Activated T-cell treated with anti-CD3 and anti-CD28 coated beads for 48 hours (primary cell): ENCODE data around the gene TRIP13.
"Not testable (repeated sequence)": the region's sequence is repeated elsewhere in the genome, so short reads cannot be mapped to it uniquely, and the experiment has no call there.

Experiments
- DNase-seq: peaks from one replicate; pipeline ENCODE4 v3.0.0-alpha.2; 2020; ENCODE audit warnings: low read depth

Gene TRIP13

DNA sequence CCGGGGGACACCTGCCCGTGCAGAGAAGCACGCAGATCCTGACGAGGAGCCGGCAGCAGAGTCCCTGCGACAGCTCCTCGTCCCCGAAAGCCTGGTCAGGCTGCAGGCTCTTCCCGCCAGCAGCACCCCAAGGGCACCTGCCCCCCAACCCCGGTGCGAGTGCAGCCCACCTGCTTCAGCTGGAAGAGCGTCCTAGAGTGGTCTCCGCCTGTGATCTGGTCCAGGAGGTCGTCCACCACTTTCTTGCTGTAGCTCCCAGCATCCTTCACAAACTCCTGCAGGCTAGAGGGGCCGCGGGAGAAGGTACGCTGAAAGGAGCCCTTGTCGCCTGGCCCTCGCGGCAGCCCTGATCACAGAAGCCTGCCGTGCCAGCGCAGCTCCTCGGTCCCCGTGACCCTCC, 16.8 kb upstream of the TRIP13 start:
- DNase-seq, result no peak

GRCh38 chr5:876398-877365, 16.0 kb upstream of the TRIP13 start:
- DNase-seq, result no peak

DNA sequence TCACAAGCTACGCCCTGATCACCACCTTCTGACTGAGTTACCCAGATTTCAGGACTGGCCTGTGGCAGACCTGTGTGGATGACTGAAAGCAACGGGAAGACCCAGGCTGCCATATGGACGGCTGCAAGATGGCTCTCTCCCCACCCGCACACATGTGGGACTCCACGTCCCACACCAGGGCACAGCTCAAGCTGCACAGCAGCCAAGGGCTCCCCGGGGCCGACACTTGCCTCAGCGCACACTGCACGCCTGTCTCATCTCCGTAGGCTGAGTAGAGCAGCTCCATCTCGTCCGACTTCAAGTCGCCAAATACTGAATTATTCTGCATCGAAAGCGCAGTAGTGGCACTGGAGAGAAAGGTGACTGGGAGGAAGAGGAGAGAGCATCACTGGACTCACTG, 14.6 kb upstream of the TRIP13 start:
- no peak for DNase-seq

GRCh38 chr5:878677-879076, 14.0 kb upstream of the TRIP13 start:
- not testable (repeated sequence) for DNase-seq

DNA sequence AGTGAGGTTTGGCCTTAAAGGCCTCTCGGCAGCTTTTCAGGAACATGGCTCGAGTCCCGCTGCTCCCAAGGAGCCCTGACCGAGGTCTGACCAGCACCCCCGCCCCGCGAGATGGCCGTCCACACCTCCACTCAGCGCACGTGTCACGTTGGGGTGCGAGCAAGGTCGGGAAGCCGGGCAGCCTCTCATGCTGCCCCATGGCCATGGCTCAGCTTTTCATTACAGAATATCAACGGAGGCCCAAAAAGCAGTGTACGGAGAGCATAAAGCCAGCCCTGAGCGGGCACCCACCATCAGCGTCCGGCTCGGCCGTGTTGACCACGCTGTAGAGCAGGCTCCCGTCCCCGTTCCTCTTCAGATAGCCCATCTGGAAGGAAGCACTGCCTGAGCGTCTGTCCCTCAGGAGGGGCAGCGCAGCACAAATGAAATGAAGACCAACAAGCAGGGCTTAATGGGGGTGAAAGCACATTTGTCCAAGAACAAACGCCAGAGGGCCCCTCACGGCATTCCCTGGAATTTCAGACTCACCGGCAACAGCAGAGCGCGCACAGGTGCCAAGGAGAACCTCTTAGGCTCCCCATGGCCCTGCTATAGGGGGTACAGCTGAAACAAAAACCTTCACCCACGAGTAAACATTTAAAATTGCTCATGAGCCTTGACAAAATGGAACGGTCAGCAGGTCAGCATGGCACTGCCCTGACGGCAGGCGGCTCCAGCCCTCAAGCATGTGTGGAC, 11.7 kb upstream of the TRIP13 start:
- DNase-seq, result no peak

DNA sequence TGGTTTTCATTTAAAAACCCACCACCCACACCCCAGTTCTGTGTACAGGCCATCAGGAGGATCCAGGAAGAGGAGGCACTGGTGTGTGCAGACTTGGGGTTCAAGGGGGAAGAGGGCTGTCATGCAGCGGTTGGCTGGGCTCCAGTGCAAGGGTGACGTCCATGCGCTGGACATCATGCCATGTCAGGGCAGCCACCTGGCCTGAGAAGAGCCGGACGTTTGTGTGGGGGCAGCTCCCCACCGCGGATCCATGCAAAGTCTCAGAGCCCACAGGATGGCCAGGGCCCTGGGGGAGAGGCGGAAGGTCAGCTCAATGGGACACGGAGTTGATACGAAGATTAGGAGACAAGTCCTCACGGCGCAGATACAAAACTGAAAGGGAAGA, 11.1 kb upstream of the TRIP13 start:
- DNase-seq, result no peak

DNA sequence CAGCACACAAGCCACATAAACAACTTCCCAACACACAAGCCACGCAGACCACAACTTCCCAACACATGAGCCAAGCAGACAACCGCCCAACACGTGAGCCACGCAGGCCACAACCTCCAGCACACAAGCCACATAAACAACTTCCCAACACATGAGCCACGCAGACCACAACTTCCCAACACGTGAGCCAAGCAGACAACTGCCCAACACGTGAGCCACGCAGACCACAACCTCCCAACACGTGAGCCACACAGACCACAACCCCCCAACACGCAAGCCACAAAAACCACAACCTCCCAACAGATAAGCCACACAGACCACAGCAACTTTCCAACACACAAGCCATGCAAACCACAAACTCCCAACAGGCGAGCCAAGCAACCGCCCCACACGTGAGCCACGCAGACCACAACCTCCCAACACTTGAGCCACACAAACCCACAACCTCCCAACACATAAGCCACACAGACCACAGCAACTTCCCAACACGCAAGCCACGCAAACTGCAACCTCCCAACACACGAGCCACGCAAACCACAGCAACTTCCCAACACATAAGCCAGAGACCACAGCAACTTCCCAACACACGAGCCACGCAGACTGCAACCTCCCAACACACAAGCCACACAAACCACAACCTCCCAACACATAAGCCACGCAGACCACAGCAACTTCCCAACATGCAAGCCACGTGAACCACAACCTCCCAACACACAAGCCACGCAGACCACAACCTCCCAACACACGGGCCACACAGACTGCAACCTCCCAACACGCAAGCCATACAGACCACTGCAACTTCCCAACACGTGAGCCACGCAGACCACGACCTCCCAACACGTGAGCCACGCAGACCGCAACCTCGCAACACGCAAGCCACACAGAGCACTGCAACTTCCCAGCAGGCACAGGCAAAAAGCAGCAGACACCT, 10.2 kb upstream of the TRIP13 start:
- no peak for DNase-seq

DNA sequence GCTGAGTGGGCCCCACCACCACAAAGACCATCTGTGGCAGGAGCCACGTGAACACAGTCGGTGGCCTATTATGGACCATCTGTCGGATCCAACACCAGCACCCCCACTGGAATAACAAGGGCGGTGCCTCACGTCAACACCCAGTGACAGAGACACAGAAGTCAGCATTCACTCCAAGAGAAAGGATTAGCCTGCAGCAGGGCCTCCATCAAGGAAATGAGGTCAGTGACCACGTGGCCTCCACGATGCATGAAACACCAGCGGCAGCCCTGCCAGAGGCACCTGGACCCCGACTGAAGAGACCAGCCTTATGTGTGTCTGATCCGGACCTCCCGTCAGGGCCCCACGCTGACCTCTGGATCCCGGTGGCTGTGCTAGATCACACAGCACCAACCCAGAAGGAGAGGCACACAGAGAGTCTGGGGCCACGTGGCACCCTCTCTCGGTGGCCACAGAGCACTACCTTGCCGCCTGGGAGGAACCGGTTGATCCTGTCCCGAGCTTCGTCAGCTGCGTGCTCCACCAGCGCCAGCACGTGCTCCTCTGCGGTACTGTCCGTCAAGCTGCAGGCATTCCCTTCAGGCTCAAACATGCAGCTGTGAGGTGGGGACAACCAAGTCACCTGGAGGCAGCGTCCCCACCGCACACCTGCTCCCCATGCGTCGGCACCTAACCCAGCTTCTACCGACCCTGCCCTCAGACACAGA, 9.1 kb upstream of the TRIP13 start:
- DNase-seq, result no peak

GRCh38 chr5:884345-885126, 8.1 kb upstream of the TRIP13 start:
- no peak for DNase-seq

GRCh38 chr5:885127-885442, 7.6 kb upstream of the TRIP13 start:
- no peak for DNase-seq

- DNase-seq, result no peak
Measured at GRCh38 chr5:885529-885928, 7.2 kb upstream of the TRIP13 start.

DNA sequence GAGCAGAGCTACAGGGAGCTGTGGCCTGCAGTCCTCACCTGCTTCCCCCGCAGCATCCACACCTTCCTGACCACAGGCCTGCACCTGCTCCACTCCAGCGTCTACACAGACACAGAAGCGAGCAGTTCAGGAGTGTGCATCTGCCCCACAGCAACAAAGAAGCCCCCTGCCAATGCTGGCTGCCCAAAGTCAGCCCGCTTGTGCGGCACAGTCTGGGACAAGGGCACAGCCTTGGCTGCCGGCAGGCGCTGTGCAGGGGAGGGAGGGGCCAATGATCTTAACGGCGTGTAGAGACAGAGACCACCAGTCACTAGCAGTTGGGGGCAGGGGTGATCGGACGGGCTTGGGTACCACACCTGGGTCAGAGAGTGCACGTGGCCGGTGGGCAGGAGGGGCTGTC, 6.6 kb upstream of the TRIP13 start:
- DNase-seq, result no peak

- DNase-seq, result no peak
Measured at GRCh38 chr5:886716-887325, 5.9 kb upstream of the TRIP13 start.

- DNase-seq, result no peak
Measured at GRCh38 chr5:887947-888637, 4.6 kb upstream of the TRIP13 start.

DNA sequence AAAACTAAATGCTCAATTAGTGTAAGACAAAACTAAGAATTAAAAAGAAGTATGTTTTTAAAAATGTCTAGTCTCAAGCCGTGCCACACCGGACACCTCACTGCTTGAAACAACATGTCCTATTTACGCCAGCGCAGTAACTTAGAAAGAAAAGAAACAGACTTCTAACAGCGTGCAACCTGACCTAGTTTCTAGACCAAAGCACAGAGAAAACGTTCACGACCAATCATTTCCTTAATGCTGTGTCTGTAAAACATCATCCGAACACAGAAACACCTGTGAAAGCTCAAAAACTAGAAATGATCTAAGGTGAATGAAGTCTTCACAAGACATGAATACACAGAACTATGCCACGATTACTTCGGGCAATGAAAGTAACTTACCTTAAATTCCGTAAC, 4.0 kb upstream of the TRIP13 start:
- no peak for DNase-seq

DNA sequence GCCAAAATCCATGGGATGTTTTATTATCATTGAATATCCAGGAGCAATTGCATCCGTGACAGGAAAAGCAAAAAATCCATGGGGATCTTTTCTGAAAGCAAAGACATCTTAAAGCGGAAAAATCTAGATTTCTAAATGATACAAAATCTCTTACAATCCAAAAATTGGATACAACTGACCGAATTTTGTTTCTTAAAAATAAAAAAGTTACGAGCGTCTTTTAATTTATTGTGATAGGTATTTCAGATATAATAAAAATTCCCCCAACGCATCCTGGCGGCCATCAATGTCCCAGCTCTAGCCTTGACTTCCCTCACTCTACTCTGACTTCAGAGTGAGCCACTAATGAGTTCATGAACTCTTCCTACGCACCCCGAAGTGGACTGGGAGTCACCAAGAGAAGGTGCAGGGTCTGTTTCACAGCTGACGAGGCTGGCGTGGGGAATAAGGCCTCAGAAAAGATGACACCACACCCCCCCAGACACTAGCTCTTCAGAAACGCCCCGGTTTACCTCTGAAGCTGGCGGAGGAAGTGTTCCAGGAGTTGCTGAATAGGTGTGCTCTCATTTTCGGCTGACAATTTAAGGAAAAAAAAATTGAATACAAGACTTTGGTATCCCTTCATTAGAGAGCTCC, 3.5 kb upstream of the TRIP13 start:
- no peak for DNase-seq

GRCh38 chr5:891117-891836, 1.4 kb upstream of the TRIP13 start:
- DNase-seq, result no peak

- no peak for DNase-seq
Measured at GRCh38 chr5:891837-892393, 769 bp upstream of the TRIP13 start.
